GM12891 (cell line): ENCODE measurements around the gene TMEM272.

ENCODE experiments used
- DNase-seq: peaks from one replicate; pipeline ENCODE4 v3.0.0; 2011; ENCODE audit warnings: low spot score; ENCODE audit not compliant: insufficient read length
- FAIRE-seq: peaks from 2 replicates; lab custom pipeline; 2011; peaks lifted over from hg19 to GRCh38; lab: Jason Lieb, UNC
- PAX5 ChIP-seq: IDR thresholded peaks from 2 replicates; pipeline ENCODE4 v1.6.1; 2011; ENCODE audit warnings: low read length, moderate library complexity, mild to moderate bottlenecking; ENCODE audit not compliant: insufficient read depth, severe bottlenecking
- POLR2A ChIP-seq: IDR thresholded peaks from 2 replicates; pipeline ENCODE4 v1.6.1; 2011; ENCODE audit warnings: low read depth, low read length, control low read depth
- POLR2AphosphoS5 ChIP-seq: IDR thresholded peaks from 2 replicates; pipeline ENCODE4 v1.6.1; 2011; ENCODE audit warnings: low read depth, low read length, control low read depth
- POU2F2 ChIP-seq: IDR thresholded peaks from 2 replicates; pipeline ENCODE4 v1.6.1; 2011; ENCODE audit warnings: low read depth, mild to moderate bottlenecking, control low read depth, low read length, moderate library complexity
- SPI1 ChIP-seq: IDR thresholded peaks from 2 replicates; pipeline ENCODE4 v1.6.1; 2011; ENCODE audit warnings: low read depth, low read length, control low read depth
- TAF1 ChIP-seq: IDR thresholded peaks from 2 replicates; pipeline ENCODE4 v1.6.1; 2011; ENCODE audit warnings: low read depth, low read length, control low read depth

Gene TMEM272

DNA sequence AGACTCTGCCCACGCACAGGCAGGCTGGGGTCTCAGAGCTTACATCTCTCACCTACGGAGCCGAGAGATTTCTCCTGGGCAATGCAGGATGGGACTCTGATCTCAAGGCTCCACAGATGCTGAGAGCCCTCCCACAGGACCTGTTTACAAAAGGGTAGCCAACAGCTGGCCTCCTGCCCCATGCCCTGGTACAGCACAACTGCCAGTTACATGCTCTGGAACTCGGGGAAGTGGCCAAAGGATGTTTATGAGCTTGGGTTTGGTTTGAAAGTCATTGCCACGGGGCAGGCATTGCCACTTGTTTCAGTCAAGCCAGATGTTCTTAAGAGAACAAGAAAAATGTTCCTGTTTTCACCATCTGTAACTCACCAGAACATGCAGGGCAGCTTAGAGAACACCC is 44.5 kb downstream of the TMEM272 start:
- DNase-seq (no peak), FAIRE-seq (no peak)
- TF ChIP-seq POLR2A (no peak), PAX5 (no peak), TAF1 (no peak), POLR2AphosphoS5 (no peak), POU2F2 (no peak), SPI1 (no peak)

DNA sequence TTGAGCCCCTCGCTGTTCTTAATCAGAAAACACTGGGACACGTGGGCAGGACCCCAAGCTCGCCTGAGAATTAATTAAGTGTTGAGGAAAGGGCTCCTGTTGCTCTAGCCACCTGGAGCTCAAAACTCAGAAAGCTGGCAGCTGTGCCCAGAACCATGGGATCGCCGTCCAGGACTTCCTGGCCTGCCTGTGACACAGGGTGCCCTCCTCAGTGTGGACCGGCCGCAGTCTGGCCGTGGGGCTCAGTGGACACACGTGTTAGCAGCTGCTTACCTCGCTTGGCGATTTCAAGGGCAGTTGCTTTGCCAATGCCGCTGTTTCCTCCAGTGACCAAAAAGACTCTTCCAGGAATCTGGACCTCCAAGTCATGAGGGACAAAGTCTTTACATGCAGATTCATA is 45.7 kb downstream of the TMEM272 start:
- no peak for DNase-seq
- no peak for TF ChIP-seq POLR2AphosphoS5
- no peak for TF ChIP-seq POU2F2
- TF ChIP-seq POLR2A = no peak
- TF ChIP-seq SPI1 = no peak
- no peak for TF ChIP-seq TAF1
- TF ChIP-seq PAX5 = no peak

DNA sequence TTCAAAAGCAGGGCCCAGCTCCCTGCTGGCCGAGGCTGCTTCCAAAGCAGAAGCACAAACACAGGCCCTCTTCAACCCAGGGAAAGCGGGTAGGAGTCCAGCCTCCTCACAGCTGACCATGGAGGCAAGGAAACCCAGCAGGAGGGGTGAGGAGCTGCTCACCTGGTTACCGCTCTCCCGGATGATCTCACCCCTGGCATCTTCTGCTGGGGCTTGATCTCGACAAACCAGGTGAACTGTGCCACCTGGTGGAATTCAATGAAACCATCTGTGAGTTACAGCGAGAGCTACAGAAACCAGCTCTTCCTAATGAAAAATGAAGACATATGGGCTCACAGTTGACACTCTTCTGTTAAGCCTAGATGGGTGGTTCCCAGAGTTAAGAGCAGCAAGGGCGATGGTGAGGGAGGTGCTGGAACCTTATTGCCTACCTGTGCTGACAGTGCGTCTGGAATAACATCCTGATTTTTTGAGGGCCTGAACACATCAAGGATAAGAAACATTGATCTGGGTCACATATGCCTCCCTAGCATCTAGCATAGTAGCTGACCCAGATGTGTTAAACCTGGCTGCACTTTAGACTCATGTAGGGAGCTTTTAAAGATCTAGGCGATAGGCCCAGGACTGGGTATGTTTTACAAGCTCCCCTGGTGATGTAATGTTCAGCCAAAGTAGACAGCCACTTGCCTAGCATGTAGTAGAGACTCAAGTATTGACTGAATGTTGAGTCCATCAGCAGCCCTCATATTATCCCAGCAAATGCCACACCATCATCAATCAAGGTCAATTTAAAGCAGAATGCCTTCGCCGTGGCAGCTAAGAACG is 47.1 kb downstream of the TMEM272 start:
- no peak for TF ChIP-seq POU2F2
- peak; percentile 93 for FAIRE-seq
- DNase-seq = peak; percentile 46

More for the DNA sequence above, 45.7 kb downstream of the TMEM272 start:
- FAIRE-seq = no peak

DNA sequence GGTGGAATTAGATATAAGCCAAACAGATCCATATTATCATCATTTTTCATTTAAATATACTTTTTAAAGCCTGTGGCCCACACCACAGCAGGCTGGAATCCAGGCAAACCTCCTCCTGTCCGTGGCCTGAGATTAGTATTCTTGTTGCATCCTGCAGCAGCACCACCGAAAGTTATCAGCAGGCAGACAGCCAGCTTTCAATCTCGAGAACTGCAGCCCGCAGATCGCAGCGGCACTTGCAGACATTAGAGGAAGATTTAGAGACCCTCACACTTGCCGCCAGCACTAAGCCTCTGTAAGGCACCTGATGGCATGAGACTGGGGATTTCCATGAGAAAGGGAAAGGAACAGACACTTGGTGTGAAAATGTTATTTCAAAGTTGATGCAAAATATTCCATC is 48.4 kb downstream of the TMEM272 start:
- DNase-seq (no peak), FAIRE-seq (no peak)

DNA sequence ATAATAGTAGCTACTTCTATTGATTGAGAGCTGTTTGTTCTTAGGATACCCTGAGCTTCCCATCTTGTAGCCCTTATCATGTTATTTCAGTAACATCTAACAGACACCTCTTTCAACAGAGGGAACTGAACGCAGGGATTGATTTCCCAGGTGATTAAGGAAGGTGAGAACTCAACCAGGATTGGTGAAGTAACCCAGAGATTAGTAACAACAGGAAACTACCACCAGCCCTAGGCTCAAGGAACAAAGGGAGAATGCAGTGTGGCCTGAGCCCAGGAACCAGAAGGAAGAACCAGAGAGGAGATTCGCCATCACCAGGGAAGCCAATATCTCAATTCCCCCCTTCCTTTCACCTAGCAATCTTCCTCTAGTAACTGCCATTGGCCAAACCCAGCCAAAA is 49.6 kb downstream of the TMEM272 start:
- peak; percentile 70 for FAIRE-seq
- DNase-seq = no peak
- TF ChIP-seq POLR2AphosphoS5 (no peak), PAX5 (no peak), POU2F2 (no peak), POLR2A (no peak), SPI1 (no peak), TAF1 (no peak)

More for the DNA sequence above, 48.4 kb downstream of the TMEM272 start:
- TF ChIP-seq PAX5 = no peak
- TF ChIP-seq POLR2AphosphoS5 = no peak
- TF ChIP-seq TAF1 = no peak
- TF ChIP-seq POLR2A = no peak
- TF ChIP-seq POU2F2 = no peak
- TF ChIP-seq SPI1 = no peak

DNA sequence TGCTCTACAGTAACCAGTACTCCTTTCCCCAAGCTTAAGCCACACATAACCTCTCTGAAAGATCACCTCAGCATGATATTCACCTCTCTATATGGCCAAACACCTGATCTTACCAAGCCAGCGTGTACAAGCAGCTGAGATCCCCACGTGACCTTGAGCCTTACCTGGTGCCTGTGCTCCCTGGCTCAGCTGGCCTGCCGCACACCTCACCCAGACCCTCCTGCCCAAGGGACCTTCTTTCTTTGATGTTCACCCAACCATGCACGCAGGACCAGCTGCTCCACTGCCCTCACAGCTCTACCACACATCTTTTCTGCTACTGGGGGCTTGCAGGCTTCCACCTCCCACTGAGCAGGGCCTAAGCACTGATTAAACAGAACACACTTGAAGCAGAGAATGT is 50.0 kb downstream of the TMEM272 start:
- DNase-seq = no peak
- TF ChIP-seq TAF1 (no peak), POLR2AphosphoS5 (no peak), PAX5 (no peak), SPI1 (no peak), POU2F2 (no peak), POLR2A (no peak)
- peak; percentile 76 for FAIRE-seq

DNA sequence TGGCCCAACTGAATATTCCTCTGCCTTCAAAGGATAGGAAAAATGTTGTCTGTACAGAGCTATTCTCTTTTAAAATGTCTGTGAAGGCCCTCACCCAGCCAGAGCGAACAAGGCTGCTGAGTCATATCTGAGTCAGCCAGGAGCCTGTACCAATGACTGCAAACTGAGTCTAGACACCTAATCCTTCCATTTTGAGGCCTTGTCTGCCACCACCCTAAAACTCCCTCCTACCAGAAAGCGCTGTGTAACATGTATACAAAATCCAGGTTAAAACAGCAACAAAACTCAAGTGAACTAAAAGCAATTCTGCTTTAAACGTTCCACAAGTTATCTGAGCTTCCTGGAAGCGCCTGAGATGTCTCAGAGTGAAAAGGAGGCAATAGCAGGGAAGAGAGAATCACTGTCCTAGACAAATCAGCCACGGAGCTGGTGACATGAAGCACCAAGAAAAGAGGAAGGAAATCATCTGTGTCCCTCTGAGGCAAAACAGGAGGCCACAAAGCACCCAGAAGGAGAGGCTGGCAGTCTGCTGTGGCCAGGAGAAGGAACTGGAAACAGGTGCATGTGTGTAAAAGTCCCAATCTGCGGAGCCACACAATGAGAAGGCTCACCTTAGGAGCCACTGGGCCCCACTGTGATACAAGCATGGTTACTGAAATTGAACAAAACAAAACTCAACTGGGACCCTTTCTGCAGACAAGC is 51.3 kb downstream of the TMEM272 start:
- FAIRE-seq = peak; percentile 88
- peak; percentile 72 for TF ChIP-seq SPI1
- TF ChIP-seq PAX5 = no peak
- no peak for DNase-seq

DNA sequence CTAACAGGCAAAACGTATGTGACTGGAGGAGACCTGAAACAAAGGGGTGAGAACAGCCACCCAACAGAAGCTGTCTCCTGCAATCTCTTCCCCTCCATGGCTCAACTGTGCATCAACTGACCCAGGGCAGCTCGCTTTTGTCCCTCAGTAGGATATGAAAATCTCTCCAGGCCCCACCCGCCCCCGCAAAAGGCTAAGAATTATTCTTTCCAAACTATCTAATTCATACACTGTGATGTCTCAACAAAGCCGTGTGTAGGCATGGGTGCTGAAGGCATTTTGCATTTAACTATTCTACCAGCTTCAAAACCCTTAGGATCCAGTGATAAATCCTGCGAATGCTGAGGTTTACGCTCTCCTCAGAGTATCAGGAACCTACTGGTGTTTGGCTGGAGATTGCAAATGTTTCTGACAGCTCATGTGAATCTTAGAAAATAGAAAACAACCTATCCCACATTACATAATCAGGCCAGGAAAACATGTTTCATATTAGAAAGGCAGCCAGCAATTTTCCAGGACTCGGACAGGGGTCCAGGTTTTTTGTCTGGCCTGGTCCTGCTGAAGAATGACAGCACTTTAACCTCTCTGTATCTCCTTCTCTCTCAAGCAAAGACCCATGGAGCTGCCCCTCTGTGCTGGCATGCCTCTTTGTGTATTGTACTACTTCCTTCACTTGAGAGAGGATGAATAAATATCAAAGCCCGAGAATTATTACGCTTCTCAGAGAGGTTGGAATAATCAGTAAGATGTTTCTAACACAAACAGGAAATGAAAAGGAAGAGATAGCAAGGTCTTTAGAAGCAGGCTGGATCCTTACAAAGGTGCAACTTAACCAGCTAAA is 58.3 kb downstream of the TMEM272 start:
- TF ChIP-seq PAX5 = no peak
- no peak for TF ChIP-seq TAF1
- TF ChIP-seq POU2F2 = no peak
- no peak for TF ChIP-seq POLR2AphosphoS5
- no peak for TF ChIP-seq POLR2A
- TF ChIP-seq SPI1 = no peak
- FAIRE-seq = no peak
- no peak for DNase-seq

DNA sequence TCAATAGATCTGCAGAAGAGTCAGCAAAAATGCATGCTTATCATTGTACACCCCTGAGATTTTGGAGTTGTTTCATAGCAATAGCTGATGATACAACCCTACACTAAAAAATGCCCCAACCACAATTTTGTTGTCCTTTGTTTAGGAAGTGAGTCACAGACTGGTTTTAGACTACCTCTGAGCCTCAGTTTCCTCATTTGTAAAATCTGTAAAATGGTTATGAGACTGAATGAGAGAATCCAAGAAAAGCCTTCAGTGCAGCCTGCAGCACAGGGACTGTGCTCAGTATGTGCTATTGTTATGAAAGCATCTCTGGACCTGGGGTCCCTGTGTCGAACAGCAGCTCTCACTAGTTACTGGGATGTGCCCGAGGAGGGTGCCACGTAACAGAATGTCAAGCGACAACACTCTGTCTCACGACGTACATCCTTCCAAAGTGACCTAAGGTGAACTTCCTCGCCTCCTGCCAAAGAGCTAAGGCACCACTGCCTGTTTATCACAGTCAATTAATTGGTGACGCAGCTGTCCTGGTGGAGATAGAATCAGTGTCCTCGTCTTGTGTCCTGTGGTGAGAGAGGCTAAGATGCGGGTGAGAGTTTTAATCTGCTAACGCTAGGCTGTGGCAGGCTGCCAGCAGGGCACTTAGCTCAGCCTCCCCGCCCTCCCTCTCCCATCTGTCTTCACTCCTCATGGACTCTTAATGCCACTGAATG is 59.1 kb downstream of the TMEM272 start:
- FAIRE-seq (peak; percentile 72), DNase-seq (no peak)
- TF ChIP-seq POLR2AphosphoS5 (no peak), PAX5 (no peak), SPI1 (no peak), TAF1 (no peak), POU2F2 (no peak)
